HG02852 (cell line): ENCODE measurements around the gene CTTNBP2NL.
"Not testable (repeated sequence)": the region's sequence is repeated elsewhere in the genome, so short reads cannot be mapped to it uniquely, and the experiment has no call there.

Experiments
- ATAC-seq: cut with Tn5 transposase; IDR thresholded peaks from one replicate; pipeline ENCODE4 v1.9.1; 2021; ENCODE audit warnings: mild to moderate bottlenecking, moderate library complexity; ENCODE audit not compliant: unreplicated experiment

The CTTNBP2NL gene

DNA sequence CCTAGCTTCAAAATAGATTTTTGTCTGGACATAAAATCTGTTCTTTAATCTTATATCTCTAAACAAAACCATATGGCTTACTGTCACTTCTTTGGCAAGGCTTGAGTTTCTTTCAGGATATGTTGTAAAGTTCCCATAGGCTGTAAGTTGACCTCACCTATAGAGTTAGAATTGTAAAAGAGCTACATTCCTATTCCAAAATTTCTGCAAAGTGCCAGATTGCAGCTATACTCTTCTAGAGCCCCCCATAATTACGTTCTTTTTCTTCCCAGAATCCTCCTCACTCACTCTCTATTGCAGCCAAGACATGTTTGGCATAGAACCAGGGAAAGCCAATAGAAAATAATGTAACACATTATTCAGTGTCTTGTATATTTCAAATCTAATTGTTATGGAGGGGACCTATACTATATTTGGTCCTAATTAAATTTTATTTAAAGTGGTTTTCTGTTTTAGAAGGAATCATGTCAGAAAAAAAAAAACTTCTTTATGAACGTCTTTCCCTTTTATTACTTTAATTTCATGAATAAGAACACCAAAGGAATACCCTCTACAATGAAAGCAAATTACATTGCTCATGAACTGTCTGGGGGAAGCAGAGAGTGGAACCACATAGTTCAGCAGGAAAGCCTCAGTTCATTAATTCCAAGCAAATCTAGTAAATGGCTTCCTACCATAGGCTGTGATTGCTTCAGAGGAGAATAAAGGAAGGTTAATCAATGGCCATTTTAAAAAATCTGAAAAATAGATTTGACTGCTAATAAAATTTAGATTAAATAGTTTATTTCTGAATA, 22.3 kb downstream of the CTTNBP2NL start:
- ATAC-seq: no peak

DNA sequence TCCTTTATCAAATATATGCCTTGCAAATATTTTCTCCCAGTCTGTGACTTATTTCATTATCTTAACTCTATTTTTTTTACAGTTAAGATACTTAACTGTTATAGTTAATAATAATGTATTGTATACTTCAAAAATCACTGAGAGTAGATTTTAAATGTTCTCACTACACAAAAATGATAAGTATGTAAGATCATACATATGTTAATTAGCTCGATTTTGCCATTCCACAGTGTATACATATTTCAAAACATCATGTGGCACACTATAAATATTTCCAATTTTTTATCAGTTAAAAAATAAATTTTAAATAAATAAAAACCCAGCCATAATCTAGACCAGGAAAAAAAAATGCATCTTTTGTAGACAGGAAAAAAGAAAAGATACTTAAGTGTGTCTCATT, 27.2 kb downstream of the CTTNBP2NL start:
- no peak for ATAC-seq

DNA sequence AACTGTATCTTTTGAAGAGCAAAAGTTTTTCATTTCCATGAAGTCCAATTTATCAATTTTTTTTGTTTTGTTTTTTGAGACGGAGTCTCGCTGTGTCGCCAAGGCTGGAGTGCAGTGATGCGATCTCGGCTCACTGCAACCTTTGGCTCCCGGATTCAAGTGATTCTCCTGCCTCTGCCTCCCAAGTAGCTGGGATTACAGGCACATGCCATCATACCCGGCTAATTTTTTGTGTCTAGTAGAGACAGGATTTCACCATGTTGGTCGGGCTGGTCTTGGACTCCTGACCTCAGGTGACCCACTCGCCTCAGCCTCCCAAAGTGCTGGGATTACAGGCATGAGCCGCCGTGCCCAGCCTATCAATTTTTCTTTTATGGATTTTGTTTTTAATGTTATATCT, 27.7 kb downstream of the CTTNBP2NL start:
- not testable (repeated sequence) for ATAC-seq

GRCh38 chr1:112429749-112430148, 33.7 kb downstream of the CTTNBP2NL start:
- ATAC-seq: no peak

DNA sequence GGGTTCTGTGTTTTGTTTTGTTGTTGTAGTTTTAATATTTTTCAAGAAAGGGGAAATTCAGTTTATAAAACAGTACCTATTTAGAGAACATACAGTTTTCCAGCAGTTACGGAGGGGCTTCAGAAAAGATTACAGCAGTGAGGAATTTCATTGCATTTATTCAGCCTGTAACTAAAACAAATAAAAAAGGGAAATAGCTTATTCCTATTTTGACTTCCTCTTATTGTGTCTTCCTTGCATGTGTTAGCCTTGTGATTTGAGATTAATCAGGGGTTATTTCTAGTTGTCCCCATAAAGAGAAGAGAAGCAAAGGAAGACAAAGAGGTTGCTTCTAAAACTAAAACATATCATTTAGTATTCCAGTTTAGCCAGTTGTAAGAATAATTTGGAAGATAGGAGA, 35.0 kb downstream of the CTTNBP2NL start:
- no peak for ATAC-seq

DNA sequence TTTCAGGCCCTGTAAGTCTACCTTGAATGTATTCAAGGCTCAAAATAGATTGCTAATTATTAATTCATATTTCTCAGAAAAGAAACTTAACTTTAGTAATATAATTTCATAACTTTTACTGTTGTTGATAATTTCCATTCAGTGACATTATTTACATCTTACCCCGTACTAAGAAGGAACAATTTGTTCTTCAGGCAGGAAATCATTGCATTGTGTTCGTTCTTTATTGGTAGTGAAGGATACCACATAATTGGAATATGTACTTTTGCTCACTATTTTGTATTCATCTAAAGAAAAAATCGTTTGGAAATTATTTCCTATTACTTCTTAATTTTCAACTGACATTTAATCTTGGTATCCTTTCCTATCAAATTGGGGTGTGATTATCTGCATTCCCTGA, 39.4 kb downstream of the CTTNBP2NL start:
- no peak for ATAC-seq

DNA sequence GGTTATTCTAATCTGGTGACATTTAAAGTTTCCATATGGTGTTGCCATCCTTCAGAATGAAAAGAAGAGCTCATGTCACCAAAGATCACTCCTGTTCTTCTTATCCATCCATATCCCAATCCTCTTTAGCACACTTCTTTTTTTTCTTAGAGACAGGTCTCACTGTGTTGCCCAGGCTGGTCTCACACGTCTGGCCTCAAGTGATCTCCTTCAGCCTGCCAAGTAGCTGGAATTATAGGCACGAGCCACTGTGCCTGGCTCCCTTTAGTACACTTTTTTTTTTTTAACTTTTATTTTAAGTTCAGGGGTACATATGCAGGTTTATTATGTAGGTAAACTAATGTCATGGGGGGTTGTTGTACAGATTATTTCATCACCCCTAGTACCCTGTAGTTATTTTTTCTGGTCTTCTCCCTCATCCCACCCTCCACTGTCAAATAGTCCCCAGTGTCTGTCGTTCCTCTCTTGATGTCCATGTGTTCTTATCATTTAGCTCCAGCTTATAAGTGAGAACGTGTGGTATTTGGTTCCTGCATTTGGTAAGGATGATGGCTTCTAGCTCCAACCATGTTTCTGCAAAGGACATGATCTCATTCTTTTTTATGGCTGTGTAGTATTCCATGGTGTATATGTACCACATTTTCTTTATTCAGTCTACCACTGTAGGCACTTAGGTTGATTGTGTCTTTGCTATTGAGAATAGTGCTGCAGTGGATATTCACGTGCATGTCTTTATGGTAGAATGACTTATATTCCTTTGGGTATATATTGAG, 40.6 kb downstream of the CTTNBP2NL start:
- ATAC-seq: no peak

GRCh38 chr1:112438156-112438555, 42.1 kb downstream of the CTTNBP2NL start:
- ATAC-seq: not testable (repeated sequence)

DNA sequence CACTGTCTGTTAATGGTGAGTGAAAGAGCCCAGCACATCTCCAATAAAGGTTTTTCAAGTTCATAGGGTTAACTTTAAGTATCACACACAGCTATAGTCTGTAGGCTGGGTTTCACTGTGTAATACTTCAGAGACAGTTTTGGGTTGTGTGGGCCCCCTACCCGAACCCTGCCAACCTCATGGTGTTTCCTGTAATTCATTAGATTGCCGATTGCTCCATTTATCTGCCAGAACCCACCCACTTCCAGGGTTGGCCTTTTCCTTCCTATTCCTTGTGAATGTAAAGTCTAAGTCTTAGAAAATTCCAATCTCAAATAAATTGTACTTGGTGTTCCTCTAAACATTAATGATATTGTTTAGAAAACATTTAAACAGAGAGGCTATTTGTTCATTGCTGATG, 43.6 kb downstream of the CTTNBP2NL start:
- no peak for ATAC-seq

DNA sequence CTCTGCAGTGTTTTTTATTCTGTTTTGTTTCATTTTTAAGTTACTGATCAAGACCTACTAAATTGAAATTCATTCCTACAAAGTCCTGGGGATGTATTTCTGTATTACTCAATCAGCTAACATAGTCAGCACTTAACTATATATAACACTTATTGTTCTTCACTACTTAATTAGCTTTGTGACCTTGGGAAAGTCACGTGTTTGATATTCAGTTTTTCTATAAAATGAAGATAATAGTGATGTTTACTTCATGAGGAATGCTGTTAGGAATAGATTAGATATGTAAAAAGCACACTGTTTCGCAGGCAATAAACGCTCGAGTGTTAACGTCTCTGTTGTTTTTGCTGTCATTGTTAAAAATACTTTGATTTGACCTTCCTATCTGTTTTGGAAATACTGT, 44.6 kb downstream of the CTTNBP2NL start:
- ATAC-seq: no peak

GRCh38 chr1:112444269-112444668, 48.3 kb downstream of the CTTNBP2NL start:
- no peak for ATAC-seq

DNA sequence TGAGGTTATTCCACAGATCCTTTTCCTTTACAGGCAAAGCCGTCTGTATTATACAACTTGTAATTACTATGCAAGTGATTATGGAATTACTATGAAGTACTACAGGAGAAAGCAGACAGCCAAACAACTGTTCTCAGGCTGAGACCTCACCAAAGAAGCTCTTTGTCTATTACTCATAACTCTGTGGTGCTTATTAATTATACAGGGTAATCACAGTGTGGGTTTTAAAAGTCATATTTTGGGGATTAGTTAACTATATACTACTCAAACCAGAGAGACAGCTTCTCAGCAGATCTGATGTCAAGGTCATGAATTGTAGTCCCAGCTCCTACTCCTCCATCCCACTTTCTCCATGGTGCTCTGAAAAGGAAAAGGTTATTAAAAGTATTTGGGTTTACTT, 49.6 kb downstream of the CTTNBP2NL start:
- no peak for ATAC-seq

DNA sequence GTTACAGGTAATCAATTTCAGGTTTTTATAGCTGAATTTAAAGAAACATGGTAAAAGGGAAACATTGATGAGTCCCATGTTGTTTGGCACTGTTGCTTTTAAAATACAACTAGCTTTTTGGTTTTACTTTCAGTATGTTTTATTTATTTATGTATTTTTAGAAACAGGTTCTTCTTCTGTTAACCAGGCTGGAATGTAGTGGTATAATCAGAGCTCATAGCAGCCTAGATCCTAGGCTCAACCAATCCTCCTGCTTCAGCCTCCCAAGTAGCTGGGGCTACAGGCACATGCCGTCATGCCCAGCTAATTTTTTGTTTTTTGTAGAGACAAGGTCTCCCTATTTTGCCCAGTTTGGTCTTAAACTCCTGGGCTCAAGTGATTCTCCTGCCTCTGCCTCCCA, 50.4 kb downstream of the CTTNBP2NL start:
- no peak for ATAC-seq

- ATAC-seq: no peak
Measured at GRCh38 chr1:112448904-112449629, 53.1 kb downstream of the CTTNBP2NL start.

- ATAC-seq: no peak
Measured at GRCh38 chr1:112449630-112449983, 53.6 kb downstream of the CTTNBP2NL start.

DNA sequence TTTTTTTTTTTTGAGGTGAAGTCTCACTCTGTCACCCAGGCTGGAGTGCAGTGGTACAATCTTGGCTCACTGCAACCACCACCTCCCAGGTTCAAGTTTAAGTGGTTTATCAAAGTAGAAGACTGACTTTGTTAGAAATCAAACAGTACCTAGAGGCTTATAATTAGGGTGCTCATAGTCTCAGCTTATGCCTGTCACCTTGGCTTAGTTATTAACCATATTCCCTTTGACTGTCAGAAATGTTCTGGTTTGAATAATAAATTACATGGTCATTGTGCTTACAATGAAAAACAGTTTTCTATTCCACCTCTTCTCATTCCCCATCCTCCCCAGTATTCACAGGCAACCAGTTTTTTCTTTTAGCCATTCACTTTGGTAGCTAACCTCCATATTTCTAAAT, 54.8 kb downstream of the CTTNBP2NL start:
- ATAC-seq: no peak

GRCh38 chr1:112451301-112451700, 55.3 kb downstream of the CTTNBP2NL start:
- ATAC-seq: not testable (repeated sequence)

DNA sequence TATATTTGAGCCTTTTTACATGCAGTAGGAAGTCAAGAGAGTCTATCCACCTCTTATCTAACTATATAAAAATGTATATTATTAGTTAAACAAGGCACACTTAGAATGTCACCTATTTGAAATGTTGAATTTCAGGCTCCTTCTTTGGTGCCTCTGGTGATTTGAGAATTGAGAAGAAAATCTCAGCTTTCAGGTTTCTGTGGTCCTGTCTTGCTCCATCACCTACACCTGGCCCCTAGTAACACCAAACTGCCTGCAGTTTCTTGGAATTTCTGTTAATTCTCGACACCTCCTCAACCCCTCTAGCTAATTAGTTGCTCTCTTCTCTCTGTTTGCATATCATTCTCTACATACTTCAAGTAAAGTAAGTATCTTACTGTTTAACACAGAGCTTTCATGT, 57.9 kb downstream of the CTTNBP2NL start:
- ATAC-seq: no peak

DNA sequence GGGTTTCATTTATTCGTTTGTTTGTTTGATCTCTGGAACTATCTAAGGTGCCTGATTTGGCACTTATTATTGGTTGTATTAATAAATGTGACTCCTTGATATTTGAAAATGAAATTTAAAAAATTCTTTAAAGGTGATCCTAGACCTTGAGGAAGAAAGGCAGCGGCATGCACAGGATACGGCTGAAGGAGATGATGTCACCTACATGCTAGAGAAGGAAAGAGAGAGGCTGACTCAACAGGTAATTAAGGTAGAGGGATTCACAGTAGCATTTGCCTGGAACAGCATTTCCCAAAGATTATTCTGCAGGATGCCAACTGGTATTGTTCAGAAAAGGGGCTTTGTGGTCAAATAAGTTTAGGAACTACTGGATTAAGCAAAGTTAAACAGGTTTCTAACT, 58.3 kb downstream of the CTTNBP2NL start:
- no peak for ATAC-seq

- ATAC-seq: no peak
Measured at GRCh38 chr1:112457241-112457640, 61.2 kb downstream of the CTTNBP2NL start.

DNA sequence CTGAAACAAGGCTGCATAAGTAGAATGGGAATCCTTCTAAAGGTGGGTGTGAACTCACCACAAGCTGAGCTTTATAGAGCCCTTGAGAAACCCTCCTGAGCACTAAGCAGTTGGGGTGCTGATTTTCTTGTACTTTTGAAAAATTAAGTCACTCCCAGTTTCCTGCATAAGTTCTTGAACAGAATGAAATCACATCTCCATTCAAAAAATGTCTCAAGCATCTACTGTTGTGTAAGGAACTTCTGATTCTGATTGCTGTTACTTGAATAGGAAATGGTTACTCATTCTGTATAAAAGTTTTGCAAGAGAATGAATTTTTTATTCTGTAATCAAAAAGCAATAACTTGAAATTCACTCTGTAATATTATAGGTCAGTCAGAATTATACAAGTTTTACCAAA, 61.9 kb downstream of the CTTNBP2NL start:
- no peak for ATAC-seq

- no peak for ATAC-seq
Measured at GRCh38 chr1:112458756-112459155, 62.7 kb downstream of the CTTNBP2NL start.
